HG03565 (cell line): Measurements from ENCODE around the gene ATP5IF1.

Source experiments
- ATAC-seq: cut with Tn5 transposase; IDR thresholded peaks from one replicate; pipeline ENCODE4 v1.9.1; 2021; ENCODE audit warnings: mild to moderate bottlenecking, moderate library complexity; ENCODE audit not compliant: unreplicated experiment

ATP5IF1 gene

GRCh38 chr1:28236656-28237322, 865 bp downstream of the ATP5IF1 start:
- no peak for ATAC-seq

GRCh38 chr1:28239004-28239403, 3.1 kb downstream of the ATP5IF1 start:
- no peak for ATAC-seq

GRCh38 chr1:28240024-28240423, 4.1 kb downstream of the ATP5IF1 start:
- no peak for ATAC-seq

- no peak for ATAC-seq
Observed at GRCh38 chr1:28241638-28242241, 5.8 kb downstream of the ATP5IF1 start.

- ATAC-seq: no peak
Observed at GRCh38 chr1:28243685-28244311, 7.9 kb downstream of the ATP5IF1 start.

GRCh38 chr1:28244549-28245251, 8.8 kb downstream of the ATP5IF1 start:
- ATAC-seq: no peak

GRCh38 chr1:28246427-28246832, 10.5 kb downstream of the ATP5IF1 start:
- ATAC-seq: no peak

GRCh38 chr1:28247612-28248272, 11.8 kb downstream of the ATP5IF1 start:
- ATAC-seq: no peak

GRCh38 chr1:28248273-28249012, 12.5 kb downstream of the ATP5IF1 start:
- no peak for ATAC-seq

GRCh38 chr1:28249013-28249865, 13.3 kb downstream of the ATP5IF1 start:
- no peak for ATAC-seq

- no peak for ATAC-seq
Observed at GRCh38 chr1:28249866-28250295, 14.0 kb downstream of the ATP5IF1 start.

GRCh38 chr1:28256197-28256827, 20.4 kb downstream of the ATP5IF1 start:
- ATAC-seq: no peak

- ATAC-seq: no peak
Observed at GRCh38 chr1:28257736-28258135, 21.8 kb downstream of the ATP5IF1 start.

- ATAC-seq: no peak
Observed at GRCh38 chr1:28258628-28259251, 22.8 kb downstream of the ATP5IF1 start.

GRCh38 chr1:28259252-28259933, 23.5 kb downstream of the ATP5IF1 start, which contains the start of gene SESN2:
Gene SESN2, plus strand, starts transcription at chr1:28259518. Its CDS starts 330 bp downstream, at chr1:28259848.
- peak; percentile 92 for ATAC-seq

GRCh38 chr1:28259934-28260802, 24.2 kb downstream of the ATP5IF1 start:
- no peak for ATAC-seq

- no peak for ATAC-seq
Observed at GRCh38 chr1:28260803-28261174, 24.9 kb downstream of the ATP5IF1 start.
